Sciatic nerve (tissue), 2 donors: ENCODE measurements around the gene CLEC16A. TPM values are rescaled to one million over a fixed set of nuclear protein-coding genes. Genes with fewer than 3 reads are reported as not detected.

Experiments used
- ATAC-seq: fragments of 200-7000 bp; cut with Tn5 transposase; one replicate; pipeline ENCODE4 v1.9.1; 2020; ENCODE audit warnings: mild to moderate bottlenecking, moderate library complexity
- DNase-seq: peaks from one replicate; pipeline ENCODE4 v3.0.0-alpha.2; 2020; ENCODE audit warnings: low spot score
- intact Hi-C: fragments of 100-400 bp; cut with DNase I; formaldehyde crosslinking; loops from one replicate; pipeline ENCODE4 v1.14.2; 2022
- total RNA-seq: library from RNA; stranded (reverse); fragmentation: NEBNext Ultra II Directional; extraction: Animal tissue kit (Norgen Biotek cat#: 25700); gene quantifications from one replicate; pipeline ENCODE4 v1.2.1, GENCODE V29; 2021
- donor health status: DM: no; HTN: no; CAD: no.
- donor health status: DM: no; HTN: no; CAD: no.

CLEC16A gene
- total RNA-seq, 1 donor from 2014 or later = 39.4 TPM

- no peak for ATAC-seq
- intact Hi-C loops = no loop called here
- no peak for DNase-seq
Measured at GRCh38 chr16:11202260-11203091, 258.1 kb downstream of the CLEC16A start.

GRCh38 chr16:11203111-11203623, 258.8 kb downstream of the CLEC16A start:
- intact Hi-C loops = no loop called here
- ATAC-seq (no peak), DNase-seq (no peak)

GRCh38 chr16:11204513-11205047, 260.2 kb downstream of the CLEC16A start:
- no peak for ATAC-seq
- DNase-seq = no peak
- intact Hi-C loops = no loop called here

DNA sequence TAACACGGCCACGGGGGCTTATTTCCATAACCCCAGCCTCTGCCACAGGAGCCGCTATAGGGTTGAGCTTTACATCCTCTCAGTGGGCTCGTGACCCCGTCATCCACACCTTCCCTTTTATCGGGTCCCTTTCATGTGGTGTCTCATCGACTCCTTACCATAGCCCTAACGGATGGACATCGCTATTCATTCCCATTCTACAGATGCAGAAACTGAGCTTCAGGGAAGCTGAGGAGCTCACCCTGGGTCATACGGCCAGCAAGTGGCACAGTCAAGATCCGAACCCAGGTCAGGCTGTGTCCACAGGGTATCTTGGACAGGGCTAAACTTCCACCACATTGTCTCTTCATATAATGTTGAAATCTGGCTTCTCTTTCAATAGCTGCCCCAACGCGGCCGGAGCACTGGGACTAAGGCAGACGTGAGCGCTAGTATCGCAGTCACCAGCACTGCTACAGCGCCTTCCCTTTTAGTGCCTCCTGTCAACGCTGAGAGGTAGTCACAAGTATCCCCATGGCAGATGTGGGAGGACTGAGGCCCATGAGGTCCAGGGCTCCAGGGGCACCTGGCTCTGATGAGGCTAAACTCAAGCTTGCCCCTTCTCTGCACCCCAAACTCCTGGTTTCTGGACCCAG, 260.8 kb downstream of the CLEC16A start:
- intact Hi-C loops = no loop called here
- peak; percentile 8 for ATAC-seq
- DNase-seq = no peak

- intact Hi-C loops = no loop called here
- DNase-seq (no peak), ATAC-seq (peak; percentile 55)
Measured at GRCh38 chr16:11205754-11206581, 261.6 kb downstream of the CLEC16A start.

DNA sequence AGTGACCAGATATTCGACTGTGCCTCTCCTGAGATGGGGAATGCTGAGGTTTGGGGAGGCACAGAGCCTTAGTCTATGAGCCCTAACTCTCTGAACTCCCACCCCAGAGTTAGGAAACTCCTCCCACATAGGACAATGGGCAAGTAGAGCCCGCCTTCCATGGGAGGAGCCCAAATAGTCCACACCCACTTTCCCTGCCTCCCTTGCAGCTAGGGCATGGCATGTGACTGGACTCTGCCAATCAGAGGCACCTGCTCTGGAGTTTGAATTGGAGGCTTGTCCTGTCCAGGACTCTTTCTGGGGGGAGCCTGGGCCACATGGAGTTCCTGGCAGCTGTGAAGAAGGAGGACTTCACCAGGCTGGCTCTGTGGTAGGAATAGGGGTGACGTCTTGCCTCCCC, 263.3 kb downstream of the CLEC16A start:
- ATAC-seq (no peak), DNase-seq (no peak)
- intact Hi-C loops = no loop called here

DNA sequence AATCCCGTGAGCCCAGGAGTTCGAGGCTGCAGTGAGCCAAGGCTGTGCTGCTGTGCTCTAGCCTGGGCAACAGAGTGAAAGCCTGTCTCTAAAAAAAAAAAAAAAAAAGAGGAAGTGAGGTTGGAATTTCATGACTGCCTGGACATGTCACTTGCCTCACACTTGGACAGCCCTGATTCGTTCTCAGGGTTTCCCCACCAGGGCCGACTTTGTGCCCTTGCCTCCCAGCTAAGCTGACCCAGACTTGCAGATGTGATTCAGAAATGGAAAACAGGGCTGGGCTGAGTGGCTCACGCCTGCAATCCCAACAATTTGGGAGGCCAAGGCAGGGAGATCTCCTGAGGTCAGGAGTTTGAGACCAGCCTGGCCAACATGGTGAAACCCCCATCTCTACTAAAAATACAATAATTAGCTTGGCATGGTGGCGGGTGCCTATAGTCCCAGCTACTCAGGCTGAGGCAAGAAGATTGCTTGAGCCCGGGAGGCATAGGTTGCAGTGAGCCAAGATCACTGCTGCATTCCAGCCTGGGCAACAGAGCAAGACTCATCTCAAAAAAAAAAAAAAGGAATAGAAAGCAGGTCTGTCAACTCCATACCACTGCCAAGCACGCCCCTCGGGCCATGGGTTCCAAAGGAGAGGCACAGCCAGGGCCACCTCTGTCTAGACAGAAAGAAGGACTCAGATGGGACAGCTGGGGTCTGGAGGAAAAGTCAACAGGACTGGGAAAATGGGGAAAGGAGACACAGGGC, 264.7 kb downstream of the CLEC16A start:
- DNase-seq = no peak
- ATAC-seq = no peak
- intact Hi-C loops = no loop called here

GRCh38 chr16:11210260-11210659, 265.9 kb downstream of the CLEC16A start:
- ATAC-seq = no peak
- intact Hi-C loops = no loop called here
- no peak for DNase-seq

GRCh38 chr16:11211061-11211976, 267.0 kb downstream of the CLEC16A start:
- DNase-seq (no peak), ATAC-seq (no peak)
- intact Hi-C loops = no loop called here

DNA sequence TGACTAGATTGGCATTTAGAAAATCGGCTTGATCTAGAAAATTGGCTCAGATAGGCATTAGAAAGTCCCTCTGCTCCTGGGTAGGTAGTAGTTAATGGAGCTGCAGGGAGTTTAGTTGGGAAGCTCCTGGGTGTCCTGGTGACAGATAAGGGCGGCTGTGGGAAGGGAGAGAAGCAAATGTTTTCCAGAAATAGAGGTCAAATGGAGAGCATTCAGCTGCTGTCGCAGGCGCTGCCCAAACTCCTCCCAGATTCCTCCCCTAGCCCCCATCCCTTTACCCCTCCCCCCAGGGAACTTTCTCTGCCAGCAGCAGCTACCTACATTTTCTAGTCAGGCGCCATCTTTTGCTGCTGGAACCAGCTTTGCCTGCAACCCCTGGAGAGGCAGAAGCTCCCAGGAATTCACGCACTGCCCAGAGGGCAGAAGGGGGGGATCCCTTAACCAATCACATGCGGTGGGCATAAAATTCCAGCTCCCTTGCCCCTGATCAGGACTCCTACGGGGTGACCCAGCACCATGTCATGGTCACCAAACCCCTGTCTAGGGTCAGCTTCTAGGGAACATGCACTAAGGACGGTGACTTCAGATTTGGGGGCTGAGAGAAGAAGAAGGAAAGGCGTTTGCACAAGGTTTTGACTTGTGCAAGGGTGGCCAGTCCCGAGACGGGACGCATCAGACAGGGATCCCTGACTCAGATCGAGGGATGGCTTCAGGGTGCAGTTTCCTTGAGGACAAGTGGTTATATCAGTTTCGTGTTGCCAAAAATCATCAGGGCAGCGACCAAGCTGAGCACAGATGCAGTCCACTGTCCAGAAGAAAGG, 267.8 kb downstream of the CLEC16A start:
- ATAC-seq (peak; percentile 25), DNase-seq (no peak)
- intact Hi-C loops = no loop called here

DNA sequence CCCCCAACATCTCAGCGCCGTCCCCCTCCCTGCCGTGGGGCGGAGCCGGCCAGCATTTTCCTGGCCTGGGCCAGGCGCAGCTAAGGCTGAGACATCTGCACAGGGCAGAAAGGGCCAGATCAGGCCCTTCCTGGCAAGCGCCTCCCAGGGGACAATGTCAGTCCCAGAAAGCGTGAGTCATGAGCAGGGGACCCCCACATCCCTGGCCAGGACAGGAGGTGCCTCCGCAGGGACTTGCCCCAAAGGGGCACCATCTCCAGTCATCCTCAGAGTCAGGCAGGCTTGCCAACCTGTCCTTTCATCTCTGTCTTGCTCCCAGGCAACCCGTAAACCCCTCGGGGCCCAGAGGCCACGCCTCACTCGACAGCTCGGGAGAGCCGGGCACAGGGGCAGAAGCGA, 268.4 kb downstream of the CLEC16A start:
- ATAC-seq = peak; percentile 32
- intact Hi-C loops = no loop called here
- DNase-seq = no peak

DNA sequence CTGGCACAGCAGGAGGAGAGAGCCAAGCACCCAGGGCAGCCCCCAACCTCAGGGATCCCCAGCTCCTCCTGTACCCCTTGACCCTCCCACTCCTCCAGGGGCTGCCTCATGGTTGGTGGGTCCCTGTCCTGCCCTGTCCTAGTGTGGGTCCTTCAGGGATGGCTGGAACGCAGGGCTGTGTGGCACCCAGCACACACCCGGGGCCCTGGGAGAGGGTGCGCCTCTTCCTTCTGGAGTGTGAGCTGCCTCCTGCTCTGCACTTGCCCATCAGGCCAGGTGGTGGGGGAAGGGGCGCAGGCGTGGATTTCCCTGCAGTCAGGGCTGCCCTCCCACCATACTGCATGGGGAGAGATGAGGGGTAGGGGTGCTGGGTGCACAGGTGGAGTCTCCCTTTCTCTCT, 269.0 kb downstream of the CLEC16A start:
- ATAC-seq (peak; percentile 32), DNase-seq (no peak)
- intact Hi-C loops = no loop called here

DNA sequence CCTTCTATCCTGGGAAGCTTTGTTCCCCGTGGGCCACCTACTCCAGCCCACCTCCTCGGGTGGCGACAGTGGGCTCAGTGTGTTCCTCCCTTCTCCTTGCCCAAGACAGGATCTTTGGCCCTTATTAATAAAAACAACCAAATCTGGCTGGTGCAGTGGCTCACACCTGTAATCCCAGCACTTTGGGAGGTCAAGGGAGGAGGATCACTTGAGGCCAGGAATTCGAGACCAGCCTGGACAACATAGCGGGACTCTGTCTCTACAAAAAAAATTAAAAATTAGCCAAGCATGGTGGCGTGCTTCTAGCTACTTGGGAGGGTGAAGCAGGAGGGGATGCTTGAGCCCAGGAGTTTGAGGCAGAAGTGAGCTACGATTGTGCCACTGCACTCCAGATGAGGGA, 269.4 kb downstream of the CLEC16A start:
- ATAC-seq (no peak), DNase-seq (no peak)
- intact Hi-C loops = no loop called here

GRCh38 chr16:11215935-11216556, 271.7 kb downstream of the CLEC16A start:
- ATAC-seq = no peak
- intact Hi-C loops = no loop called here
- no peak for DNase-seq

DNA sequence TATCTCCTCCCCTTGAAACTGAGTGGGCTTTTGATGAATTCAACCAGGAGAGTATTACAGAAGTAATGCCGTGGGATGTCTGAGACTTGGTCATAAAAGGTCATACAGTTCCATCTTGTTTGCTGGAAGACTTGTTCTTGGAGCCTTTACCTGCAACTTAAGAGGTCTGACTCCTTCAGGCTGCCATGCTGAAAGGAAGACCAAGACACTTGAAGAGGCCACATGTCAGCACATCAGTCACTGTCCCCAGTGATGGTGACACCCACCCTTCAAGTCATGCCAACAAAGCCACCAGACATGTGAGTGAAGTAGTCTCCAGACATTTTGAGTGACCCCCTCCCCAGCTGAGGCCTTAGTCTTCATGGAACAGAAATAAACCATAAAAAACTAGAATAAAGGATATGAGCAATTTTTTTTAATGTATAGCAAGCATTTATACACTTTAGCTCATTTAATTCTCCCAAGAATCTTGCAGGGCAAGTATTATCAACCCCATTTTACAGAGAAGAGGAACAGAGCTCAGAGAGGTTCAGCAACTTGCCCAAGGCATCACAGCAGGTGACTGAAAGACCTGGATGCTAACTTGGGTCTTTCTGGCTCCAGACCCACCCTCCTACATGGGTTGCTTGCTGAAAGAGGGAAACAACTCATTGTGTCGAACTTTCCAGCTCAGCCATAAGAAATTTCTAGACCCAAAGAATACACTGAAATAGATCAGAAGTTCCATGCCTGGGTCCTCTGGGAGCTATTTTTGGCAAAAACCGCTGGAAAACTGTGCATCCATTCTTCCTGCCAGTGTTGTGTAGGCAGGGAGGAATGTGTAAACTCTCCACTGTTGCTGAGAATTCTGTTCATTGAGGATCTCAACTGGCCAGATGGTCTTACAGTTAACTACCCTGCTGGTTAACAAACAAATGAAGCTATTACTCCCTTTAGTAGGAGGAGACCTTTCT, 273.6 kb downstream of the CLEC16A start:
- no peak for DNase-seq
- intact Hi-C loops = no loop called here
- ATAC-seq = no peak
